ENCODE measurements around the gene ATP7B. TPM values are rescaled to one million over a fixed set of nuclear protein-coding genes. Genes with fewer than 3 reads are reported as not detected.

The ATP7B gene
- total and polyA plus RNA-seq, 2 donors (not counting 3 experiments of a cell fraction or from before 2014, with no cell fraction given) = 4.2 to 8.0 TPM

DNA sequence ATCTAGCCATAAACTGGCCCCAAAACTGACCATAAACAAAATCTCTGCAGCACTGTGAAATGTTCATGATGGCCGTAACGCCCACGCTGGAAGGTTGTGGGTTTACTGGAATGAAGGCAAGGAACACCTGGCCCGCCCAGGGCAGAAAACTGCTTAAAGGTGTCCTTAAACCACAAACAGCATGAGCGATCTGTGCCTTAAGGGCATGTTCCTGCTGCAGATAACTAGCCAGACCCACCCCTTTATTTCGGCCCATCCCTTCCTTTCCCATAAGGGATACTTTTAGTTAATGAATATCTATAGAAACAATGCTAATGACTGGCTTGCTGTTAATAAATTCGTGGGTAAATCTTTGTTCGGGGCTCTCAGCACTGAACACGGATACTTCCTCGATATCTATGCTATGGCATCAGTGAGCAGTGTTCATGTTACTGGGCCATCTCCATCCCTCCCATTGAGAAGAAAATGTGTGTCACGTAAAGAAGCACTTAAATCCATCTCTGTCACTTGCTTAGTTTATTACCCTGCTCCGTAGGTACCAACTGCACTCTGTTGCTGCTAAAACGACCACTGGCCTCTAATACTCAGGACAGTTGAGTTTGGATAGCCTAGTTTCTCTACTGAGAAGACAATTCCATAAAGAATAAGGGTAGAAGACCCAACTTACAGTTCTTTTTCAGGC, 5.3 kb downstream of the ATP7B start:
- no peak overlapping the region for H3K4me2 ChIP-seq (ENCODE audit: insufficient read depth, low read length)
- no peaks in the 10 kb centered on the region for H3K79me2 ChIP-seq (ENCODE audit: control insufficient read depth, insufficient read depth, low read length)
- TF ChIP-seq MYC (IDR thresholded peaks at IDR 0.05; ENCODE audit: low read depth, low read length) (no peak), MAX (IDR thresholded peaks at IDR 0.05; ENCODE audit: insufficient read depth, insufficient read length) (no peak), FOS (IDR thresholded peaks at IDR 0.05; ENCODE audit: borderline replicate concordance, insufficient read depth, low read length) (no peak), POLR2AphosphoS5 (IDR thresholded peaks at IDR 0.05; ENCODE audit: insufficient read depth, low read depth, low read length) (no peak), CTCF (IDR thresholded peaks at IDR 0.05; ENCODE audit: extremely low read depth in 1 of 2, insufficient read depth in 1 of 2, low read depth in 1 of 2, low read length in 2 of 2) (no peak), JUN (IDR thresholded peaks at IDR 0.05; ENCODE audit: borderline replicate concordance, insufficient read depth, insufficient read length, low read depth) (no peak)
- no peaks in the 10 kb centered on the region for H3K9me1 ChIP-seq (replicated peaks; ENCODE audit: control insufficient read depth, extremely low read depth, insufficient read depth, low read length)
- dilution Hi-C loops (cut with MboI; ENCODE audit: extremely low pct_ligation_motif_present, low sequenced_read_pairs) (no loop called here), intact Hi-C loops (cut with micrococcal nuclease) (no loop called here)
- H3K4me1 ChIP-seq (ENCODE audit: control insufficient read depth, extremely low read depth, insufficient read depth, low read length) = peaks cover 3% of the 10 kb centered on the region
- DNase-seq (ENCODE audit: low read depth, low spot score) (no peak), FAIRE-seq (no peak)
- H4K20me1 ChIP-seq (replicated peaks; ENCODE audit: control insufficient read depth, extremely low read depth, insufficient read depth, low read length) = no peaks in the 10 kb centered on the region
- H3K27ac ChIP-seq (ENCODE audit: insufficient read depth, low read depth, low read length) = no peak overlapping the region
- H3K36me3 ChIP-seq (ENCODE audit: control insufficient read depth in 2 of 2, extremely low read depth in 1 of 2, insufficient read depth in 2 of 2, low read length in 2 of 2) = no peaks in the 10 kb centered on the region
- no peak overlapping the region for H2AFZ ChIP-seq (ENCODE audit: low read depth, low read length)
- no peak overlapping the region for H3K4me3 ChIP-seq (replicated peaks in 1 of 3; ENCODE audit: insufficient read depth in 1 of 3, low read depth in 1 of 3, low read length in 3 of 3)
- ChIA-PET CTCF (no interaction called here), POLR2A (no interaction called here)
- peaks cover 10 to 13% of the 10 kb centered on the region in 2 experiments for H3K27me3 ChIP-seq (ENCODE audit: control insufficient read depth in 2 of 2, insufficient read depth in 2 of 2, low read length in 2 of 2)
- H3K9ac ChIP-seq (replicated peaks; ENCODE audit: extremely low read depth, insufficient read depth, low read length) = no peak overlapping the region
- H3K9me3 ChIP-seq (replicated peaks; ENCODE audit: control insufficient read depth, insufficient read depth, low read length) = no peaks in the 10 kb centered on the region
- no TSS peak for BruUV-seq (replicated peaks)
